Smooth muscle cell (in vitro differentiated cells): ENCODE results near the gene SPG21. TPM values are rescaled to one million over a fixed set of nuclear protein-coding genes. Genes with fewer than 3 reads are reported as not detected.

Experiments used
- DNase-seq: peaks from one replicate; lab custom pipeline; 2025; ENCODE audit not compliant: unreplicated experiment; lab: John Stamatoyannopoulos, UW
- H2AFZ ChIP-seq: fragments of 200-600 bp; sonication (generic); 2 replicates; pipeline ENCODE4 v1.6.0; 2016; ENCODE audit warnings: antibody characterized with exemption, low read depth, mild to moderate bottlenecking
- H3F3A ChIP-seq: fragments of 200-600 bp; sonication (generic); 2 replicates; pipeline ENCODE4 v1.6.0; 2017; ENCODE audit warnings: antibody characterized with exemption, low read depth
- H3K27ac ChIP-seq: fragments of 200-600 bp; sonication (generic); 2 replicates; pipeline ENCODE4 v1.5.1; 2016; ENCODE audit warnings: low read depth, mild to moderate bottlenecking
- H3K27me3 ChIP-seq: fragments of 200-600 bp; sonication (generic); 2 replicates; pipeline ENCODE4 v1.6.1; 2016; ENCODE audit warnings: low read depth, mild to moderate bottlenecking
- H3K36me3 ChIP-seq: fragments of 200-600 bp; sonication (generic); 2 replicates; pipeline ENCODE4 v1.5.1; 2016; ENCODE audit warnings: low read depth
- H3K4me1 ChIP-seq: fragments of 200-600 bp; sonication (generic); 2 replicates; pipeline ENCODE4 v1.5.1; 2016; ENCODE audit warnings: low read depth
- H3K4me2 ChIP-seq: fragments of 200-600 bp; sonication (generic); 2 replicates; pipeline ENCODE4 v1.6.0; 2016; ENCODE audit warnings: mild to moderate bottlenecking
- H3K4me3 ChIP-seq: fragments of 200-600 bp; sonication (generic); 2 replicates; pipeline ENCODE4 v1.5.1; 2016; ENCODE audit warnings: mild to moderate bottlenecking
- H3K79me2 ChIP-seq: fragments of 200-600 bp; sonication (generic); 2 replicates; pipeline ENCODE4 v1.6.0; 2016; ENCODE audit warnings: low read depth, mild to moderate bottlenecking
- H3K9ac ChIP-seq: fragments of 200-600 bp; sonication (generic); 2 replicates; pipeline ENCODE4 v1.6.0; 2016; ENCODE audit warnings: low read depth
- H3K9me3 ChIP-seq: fragments of 200-600 bp; sonication (generic); replicated peaks from 2 replicates; pipeline ENCODE4 v1.5.1; 2016; ENCODE audit warnings: low read depth
- H4K20me1 ChIP-seq: fragments of 200-600 bp; sonication (generic); 2 replicates; pipeline ENCODE4 v1.6.0; 2016; ENCODE audit warnings: low read depth
- WGBS: methylation state at CpG from one replicate; pipeline ENCODE4 v1.1.7; 2016; ENCODE audit warnings: low lambda C conversion rate; 5-methylcytosine and 5-hydroxymethylcytosine counted together
- polyA plus RNA-seq: library from polyadenylated mRNA; unstranded; fragments of >200 nt; fragmentation: Nextera tagmentation; extraction: Ambion mirVana; gene quantifications from 2 replicates; pipeline ENCODE4 v1.2.1, GENCODE V29; 2016
- total RNA-seq: library from RNA; depleted of rRNA; stranded (reverse); fragments of >200 nt; gene quantifications from 2 replicates; pipeline ENCODE4 v1.2.3, GENCODE V29; 2014
- TF ChIP-seq, protein P1 (sequence below): fragments of 200-600 bp; sonication (generic); IDR thresholded peaks from 2 replicates; pipeline ENCODE4 v1.5.1; 2017; ENCODE audit warnings: borderline replicate concordance, mild to moderate bottlenecking, antibody characterized with exemption; ENCODE audit not compliant: insufficient read depth, poor library complexity, severe bottlenecking

The SPG21 gene
- total and polyA plus RNA-seq, 2 experiments from 2014 or later, result 94.4 to 110 TPM

GRCh38 chr15:64969401-64969800 lies 20.3 kb downstream of the SPG21 start:
- Histone ChIP-seq H4K20me1 (no peaks in the 10 kb centered on the region), H3K4me1 (no peaks in the 10 kb centered on the region), H3K9ac (no peak overlapping the region), H3K9me3 (no peaks in the 10 kb centered on the region), H3K36me3 (peaks cover 15% of the 10 kb centered on the region), H3K4me3 (no peak overlapping the region), H3F3A (no peaks in the 10 kb centered on the region), H3K79me2 (no peaks in the 10 kb centered on the region), H3K27me3 (no peaks in the 10 kb centered on the region), H3K4me2 (no peak overlapping the region), H3K27ac (no peak overlapping the region), H2AFZ (no peak overlapping the region)
- DNase-seq, result no peak
- 100% methylated on average over 1 of the region's 1 CpG for WGBS
- TF ChIP-seq, protein P1, sequence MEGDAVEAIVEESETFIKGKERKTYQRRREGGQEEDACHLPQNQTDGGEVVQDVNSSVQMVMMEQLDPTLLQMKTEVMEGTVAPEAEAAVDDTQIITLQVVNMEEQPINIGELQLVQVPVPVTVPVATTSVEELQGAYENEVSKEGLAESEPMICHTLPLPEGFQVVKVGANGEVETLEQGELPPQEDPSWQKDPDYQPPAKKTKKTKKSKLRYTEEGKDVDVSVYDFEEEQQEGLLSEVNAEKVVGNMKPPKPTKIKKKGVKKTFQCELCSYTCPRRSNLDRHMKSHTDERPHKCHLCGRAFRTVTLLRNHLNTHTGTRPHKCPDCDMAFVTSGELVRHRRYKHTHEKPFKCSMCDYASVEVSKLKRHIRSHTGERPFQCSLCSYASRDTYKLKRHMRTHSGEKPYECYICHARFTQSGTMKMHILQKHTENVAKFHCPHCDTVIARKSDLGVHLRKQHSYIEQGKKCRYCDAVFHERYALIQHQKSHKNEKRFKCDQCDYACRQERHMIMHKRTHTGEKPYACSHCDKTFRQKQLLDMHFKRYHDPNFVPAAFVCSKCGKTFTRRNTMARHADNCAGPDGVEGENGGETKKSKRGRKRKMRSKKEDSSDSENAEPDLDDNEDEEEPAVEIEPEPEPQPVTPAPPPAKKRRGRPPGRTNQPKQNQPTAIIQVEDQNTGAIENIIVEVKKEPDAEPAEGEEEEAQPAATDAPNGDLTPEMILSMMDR, result no peak

GRCh38 chr15:64961013-64961412 lies 28.7 kb downstream of the SPG21 start:
- no peaks in the 10 kb centered on the region for H3K27me3 ChIP-seq
- no peaks in the 10 kb centered on the region for H3K4me1 ChIP-seq
- H3K36me3 ChIP-seq, result peaks cover 26% of the 10 kb centered on the region
- no peaks in the 10 kb centered on the region for H4K20me1 ChIP-seq
- DNase-seq, result no peak
- no peak overlapping the region for H3K4me2 ChIP-seq
- H3K27ac ChIP-seq, result no peak overlapping the region
- H2AFZ ChIP-seq, result no peak overlapping the region
- TF ChIP-seq, protein P1, result no peak
- no peaks in the 10 kb centered on the region for H3K9me3 ChIP-seq
- no peak overlapping the region for H3K9ac ChIP-seq
- H3F3A ChIP-seq, result no peaks in the 10 kb centered on the region
- H3K4me3 ChIP-seq, result no peak overlapping the region
- 92% methylated on average over 5 of the region's 5 CpGs for WGBS
- H3K79me2 ChIP-seq, result no peaks in the 10 kb centered on the region

- no peak for DNase-seq
- Histone ChIP-seq H3K9me3 (no peaks in the 10 kb centered on the region), H2AFZ (no peak overlapping the region), H3F3A (no peaks in the 10 kb centered on the region), H3K27ac (no peak overlapping the region), H3K27me3 (no peaks in the 10 kb centered on the region), H3K9ac (no peak overlapping the region), H3K4me1 (no peaks in the 10 kb centered on the region), H4K20me1 (no peaks in the 10 kb centered on the region), H3K36me3 (peaks cover 25% of the 10 kb centered on the region), H3K79me2 (no peaks in the 10 kb centered on the region), H3K4me2 (no peak overlapping the region), H3K4me3 (no peak overlapping the region)
- TF ChIP-seq, protein P1, result no peak
- WGBS, result 98% methylated on average over 6 of the region's 6 CpGs
These were observed 29.6 kb downstream of the SPG21 start for GRCh38 chr15:64960153-64960552.

GRCh38 chr15:64959128-64959527 lies 30.6 kb downstream of the SPG21 start:
- Histone ChIP-seq H3K4me2 (no peak overlapping the region), H3K27ac (no peak overlapping the region), H3K9me3 (no peaks in the 10 kb centered on the region), H3F3A (no peaks in the 10 kb centered on the region), H2AFZ (no peak overlapping the region), H3K79me2 (no peaks in the 10 kb centered on the region), H3K9ac (no peak overlapping the region), H3K27me3 (no peaks in the 10 kb centered on the region), H3K36me3 (peaks cover 16% of the 10 kb centered on the region), H4K20me1 (no peaks in the 10 kb centered on the region), H3K4me1 (no peaks in the 10 kb centered on the region), H3K4me3 (no peak overlapping the region)
- DNase-seq, result no peak
- WGBS, result 97% methylated on average over 9 of the region's 9 CpGs
- TF ChIP-seq, protein P1, result no peak
